H1 (cell line): ENCODE measurements around the gene LEKR1. TPM values are rescaled to one million over a fixed set of nuclear protein-coding genes. Genes with fewer than 3 reads are reported as not detected.

Experiments used
- CTCF ChIA-PET: fragments of 300-600 bp; sonication (Branson Sonifier 250); formaldehyde crosslinking; loops from one replicate; lab custom pipeline; 2021; ENCODE audit not compliant: partially characterized antibody; lab: Charles Lee
- POLR2A ChIA-PET: fragments of 300-600 bp; sonication (Branson Sonifier 250); formaldehyde crosslinking; loops from one replicate; lab custom pipeline; 2021; ENCODE audit warnings: inconsistent platforms; ENCODE audit not compliant: partially characterized antibody; lab: Charles Lee
- DNase-seq, 2 experiments: peaks; one replicate each; pipeline versions ENCODE4 v3.0.0 to v3.0.0-alpha.2; 2010 to 2022; ENCODE audit warnings: low spot score in 2 of 2, low read depth in 1 of 2, mixed read lengths in 1 of 2
- FAIRE-seq: peaks from 2 replicates; lab custom pipeline; 2011; peaks lifted over from hg19 to GRCh38; lab: Jason Lieb, UNC
- H2AFZ ChIP-seq: 2 replicates; pipeline ENCODE4 v1.8.1; 2012; ENCODE audit warnings: low read length, inconsistent platforms
- H2AK5ac ChIP-seq: 2 replicates; pipeline ENCODE4 v1.6.1; 2013; ENCODE audit warnings: low read depth, low read length
- H2BK120ac ChIP-seq: replicated peaks from 2 replicates; pipeline ENCODE3; 2013; ENCODE audit warnings: low read depth, low read length, inconsistent platforms
- H2BK12ac ChIP-seq: 2 replicates; pipeline ENCODE4 v1.6.1; 2013; ENCODE audit warnings: low read depth, low read length
- H2BK15ac ChIP-seq: 2 replicates; pipeline ENCODE4 v1.6.1; 2013; ENCODE audit warnings: low read length
- H2BK20ac ChIP-seq: 2 replicates; pipeline ENCODE4 v1.6.1; 2013; ENCODE audit warnings: low read length
- H2BK5ac ChIP-seq: 2 replicates; pipeline ENCODE4 v1.6.1; 2013; ENCODE audit warnings: low read depth, low read length
- H3K14ac ChIP-seq: 2 replicates; pipeline ENCODE4 v1.6.1; 2013; ENCODE audit warnings: inconsistent platforms; ENCODE audit not compliant: insufficient read length
- H3K18ac ChIP-seq: 2 replicates; pipeline ENCODE4 v1.6.1; 2013; ENCODE audit warnings: low read length; ENCODE audit errors: extremely low read depth
- H3K23ac ChIP-seq: 2 replicates; pipeline ENCODE4 v1.6.1; 2013; ENCODE audit warnings: inconsistent platforms; ENCODE audit not compliant: insufficient read length
- H3K23me2 ChIP-seq: 2 replicates; pipeline ENCODE4 v1.6.1; 2013; ENCODE audit warnings: low read depth, low read length
- H3K27ac ChIP-seq: 2 replicates; pipeline ENCODE4 v1.6.1; 2011; ENCODE audit warnings: low read depth, low read length, inconsistent platforms
- H3K27me3 ChIP-seq, 4 experiments: replicated peaks in 1 of 4; 1 replicate in 1 of 4; 2 replicates in 3 of 4; pipeline versions ENCODE4 v1.6.1 to v1.8.1; 2011 to 2013; ENCODE audit warnings: low read length in 3 of 4, mild to moderate bottlenecking in 3 of 4, inconsistent platforms in 2 of 4, mixed read lengths in 2 of 4, moderate library complexity in 1 of 4; ENCODE audit not compliant: control insufficient read depth in 3 of 4, insufficient read depth in 3 of 4; ENCODE audit errors: extremely low read depth in 1 of 4
- H3K36me3 ChIP-seq, 4 experiments: 2 replicates each; pipeline versions ENCODE4 v1.6.1 to v1.8.1; 2011 to 2013; ENCODE audit warnings: mild to moderate bottlenecking in 4 of 4, low read length in 3 of 4, moderate library complexity in 2 of 4, control low read depth in 1 of 4, inconsistent platforms in 1 of 4; ENCODE audit not compliant: insufficient read depth in 4 of 4, control insufficient read depth in 2 of 4
- H3K4ac ChIP-seq: replicated peaks from 2 replicates; pipeline ENCODE3; 2013; ENCODE audit warnings: low read length, low read depth, mixed read lengths, inconsistent platforms; ENCODE audit not compliant: insufficient read length
- H3K4me1 ChIP-seq, 4 experiments: replicated peaks in 1 of 4; 1 replicate in 1 of 4; 2 replicates in 3 of 4; pipeline versions ENCODE4 v1.6.1 to v1.8.1; 2011 to 2013; ENCODE audit warnings: low read length in 3 of 4, inconsistent platforms in 2 of 4, mixed read lengths in 1 of 4; ENCODE audit not compliant: insufficient read depth in 4 of 4, control insufficient read depth in 3 of 4
- H3K4me2 ChIP-seq, 2 experiments: 2 replicates each; pipeline versions ENCODE4 v1.6.1 to v1.8.1; 2011 to 2013; ENCODE audit warnings: low read depth in 2 of 2, low read length in 2 of 2, control low read depth in 1 of 2, inconsistent platforms in 1 of 2, mild to moderate bottlenecking in 1 of 2; ENCODE audit not compliant: insufficient read depth in 1 of 2
- H3K4me3 ChIP-seq, 4 experiments: fragments of 200-600, 300-600 bp in 1 of 4; sonication (generic), shearing (Covaris generic), sonication (Bioruptor Twin) in 1 of 4; 2 replicates each; pipeline versions ENCODE4 v1.5.1 to v1.8.1; 2011 to 2016; ENCODE audit warnings: low read length in 4 of 4, low read depth in 3 of 4, control low read depth in 2 of 4, inconsistent platforms in 2 of 4, mild to moderate bottlenecking in 2 of 4, mixed read lengths in 1 of 4, moderate library complexity in 1 of 4; ENCODE audit not compliant: insufficient read depth in 2 of 4; ENCODE audit errors: extremely low read depth in 1 of 4
- H3K56ac ChIP-seq: replicated peaks from 2 replicates; pipeline ENCODE3; 2013; ENCODE audit warnings: low read depth, mild to moderate bottlenecking, mixed read lengths, low read length, inconsistent platforms; ENCODE audit not compliant: insufficient read length
- H3K79me1 ChIP-seq: 2 replicates; pipeline ENCODE4 v1.6.1; 2013; ENCODE audit warnings: low read depth, low read length, control low read depth
- H3K79me2 ChIP-seq, 2 experiments: 2 replicates each; pipeline versions ENCODE4 v1.6.1 to v1.8.1; 2012 to 2013; ENCODE audit warnings: low read length in 2 of 2, mild to moderate bottlenecking in 2 of 2, inconsistent platforms in 1 of 2; ENCODE audit not compliant: insufficient read depth in 2 of 2, control insufficient read depth in 1 of 2
- H3K9ac ChIP-seq, 4 experiments: replicated peaks in 1 of 4; 1 replicate in 1 of 4; 2 replicates in 3 of 4; pipeline versions ENCODE4 v1.6.1 to v1.8.1; 2011 to 2013; ENCODE audit warnings: low read depth in 3 of 4, low read length in 3 of 4, control low read depth in 2 of 4, mild to moderate bottlenecking in 2 of 4, moderate library complexity in 2 of 4, inconsistent platforms in 1 of 4; ENCODE audit errors: extremely low read depth in 1 of 4
- H3K9me3 ChIP-seq, 2 experiments: 2 replicates each; pipeline versions ENCODE4 v1.6.1 to v1.8.1; 2012 to 2013; ENCODE audit warnings: mild to moderate bottlenecking in 2 of 2, moderate library complexity in 2 of 2, control low read depth in 1 of 2, inconsistent platforms in 1 of 2, low read depth in 1 of 2, low read length in 1 of 2, mixed read lengths in 1 of 2; ENCODE audit not compliant: insufficient read depth in 2 of 2
- H4K20me1 ChIP-seq, 2 experiments: replicated peaks in 1 of 2; 2 replicates each; pipeline versions ENCODE3 to v1.8.1; 2011 to 2013; ENCODE audit warnings: inconsistent platforms in 2 of 2, low read length in 2 of 2, mild to moderate bottlenecking in 1 of 2; ENCODE audit not compliant: insufficient read depth in 2 of 2, control insufficient read depth in 1 of 2
- H4K5ac ChIP-seq: 2 replicates; pipeline ENCODE4 v1.6.1; 2013; ENCODE audit warnings: low read length, low read depth, mixed read lengths, inconsistent platforms; ENCODE audit not compliant: insufficient read length
- H4K8ac ChIP-seq: 2 replicates; pipeline ENCODE4 v1.8.0; 2013; ENCODE audit warnings: mild to moderate bottlenecking, moderate library complexity, low read length, inconsistent platforms; ENCODE audit not compliant: insufficient read depth; ENCODE audit errors: extremely low read depth
- H4K91ac ChIP-seq: replicated peaks from 2 replicates; pipeline ENCODE3; 2013; ENCODE audit warnings: low read length, mixed read lengths, inconsistent platforms; ENCODE audit not compliant: insufficient read length
- ATF2 ChIP-seq: IDR thresholded peaks from 2 replicates; pipeline ENCODE4 v1.6.1; 2012; ENCODE audit warnings: low read length, inconsistent platforms
- E2F6 ChIP-seq: IDR thresholded peaks from 2 replicates; pipeline ENCODE4 v1.6.1; 2012; ENCODE audit warnings: inconsistent platforms
- EP300 ChIP-seq, 2 experiments: IDR thresholded peaks; 1 replicate in 1 of 2; 2 replicates in 1 of 2; pipeline ENCODE4 v1.6.1; 2011 to 2012; ENCODE audit warnings: low read depth in 2 of 2, low read length in 2 of 2, mild to moderate bottlenecking in 2 of 2, borderline replicate concordance in 1 of 2, inconsistent platforms in 1 of 2, moderate library complexity in 1 of 2
- KDM4A ChIP-seq: IDR thresholded peaks from one replicate; pipeline ENCODE4 v1.7.1; 2012; ENCODE audit warnings: low read depth, mild to moderate bottlenecking, moderate library complexity, low read length, inconsistent platforms; ENCODE audit not compliant: severe bottlenecking
- MAFK ChIP-seq: IDR thresholded peaks from 2 replicates; pipeline ENCODE4 v1.6.1; 2012; ENCODE audit warnings: low read depth, mild to moderate bottlenecking, improper control_type of control experiment, low read length
- SP1 ChIP-seq: IDR thresholded peaks from 2 replicates; pipeline ENCODE4 v1.6.1; 2011; ENCODE audit warnings: low read depth, low read length
- SRF ChIP-seq: IDR thresholded peaks from 2 replicates; pipeline ENCODE4 v1.6.1; 2011; ENCODE audit warnings: mild to moderate bottlenecking, low read depth, low read length, moderate library complexity
- SUZ12 ChIP-seq: fragments of 200-600 bp; sonication (generic); IDR thresholded peaks from 2 replicates; pipeline ENCODE4 v1.6.1; 2012; ENCODE audit warnings: mild to moderate bottlenecking, inconsistent platforms, low read length, moderate library complexity, mixed read lengths
- TBP ChIP-seq: IDR thresholded peaks from 2 replicates; pipeline ENCODE4 v1.6.1; 2011; ENCODE audit warnings: low read depth, low read length, improper control_type of control experiment
- WGBS, 2 experiments: shearing (Covaris generic) in 1 of 2; methylation state at CpG; one replicate each; pipeline versions ENCODE4 v1.1.6 to v1.1.7; 2013 to 2015; ENCODE audit warnings: low lambda C conversion rate in 2 of 2, mixed read lengths in 2 of 2, inconsistent platforms in 1 of 2, low coverage in 1 of 2, missing lambda C conversion rate in 1 of 2; ENCODE audit not compliant: insufficient replicate concordance in 2 of 2, insufficient coverage in 1 of 2, insufficient read length in 1 of 2; ENCODE audit errors: extremely low coverage in 1 of 2, missing lambda C conversion rate in 1 of 2; 5-methylcytosine and 5-hydroxymethylcytosine counted together
- polyA plus RNA-seq, 7 experiments: library from polyadenylated mRNA; depleted of rRNA in 3 of 7; stranded (reverse) in 5 of 7; unstranded in 2 of 7; fragments of >200 nt in 5 of 7; fragments of 200-250 nt in 2 of 7; gene quantifications; 1 replicate in 5 of 7; 2 replicates in 1 of 7; 4 replicates in 1 of 7; pipeline versions ENCODE4 v1.2.1 to v1.2.3, GENCODE V29; 2011 to 2013; ENCODE audit warnings: missing spikeins in 2 of 7, mixed read lengths in 2 of 7
- total RNA-seq: library from RNA; stranded (reverse); fragmentation: NEBNext Ultra II Directional; extraction: Animal tissue kit (Norgen Biotek cat#: 25700); gene quantifications from 2 replicates; pipeline ENCODE4 v1.2.1, GENCODE V29; 2021

The LEKR1 gene
- total and polyA plus RNA-seq, 2 of the 8 experiments (the other 6 are each of a cell fraction or from before 2014, with no cell fraction given), result 0.08 TPM; not detected in 1

DNA sequence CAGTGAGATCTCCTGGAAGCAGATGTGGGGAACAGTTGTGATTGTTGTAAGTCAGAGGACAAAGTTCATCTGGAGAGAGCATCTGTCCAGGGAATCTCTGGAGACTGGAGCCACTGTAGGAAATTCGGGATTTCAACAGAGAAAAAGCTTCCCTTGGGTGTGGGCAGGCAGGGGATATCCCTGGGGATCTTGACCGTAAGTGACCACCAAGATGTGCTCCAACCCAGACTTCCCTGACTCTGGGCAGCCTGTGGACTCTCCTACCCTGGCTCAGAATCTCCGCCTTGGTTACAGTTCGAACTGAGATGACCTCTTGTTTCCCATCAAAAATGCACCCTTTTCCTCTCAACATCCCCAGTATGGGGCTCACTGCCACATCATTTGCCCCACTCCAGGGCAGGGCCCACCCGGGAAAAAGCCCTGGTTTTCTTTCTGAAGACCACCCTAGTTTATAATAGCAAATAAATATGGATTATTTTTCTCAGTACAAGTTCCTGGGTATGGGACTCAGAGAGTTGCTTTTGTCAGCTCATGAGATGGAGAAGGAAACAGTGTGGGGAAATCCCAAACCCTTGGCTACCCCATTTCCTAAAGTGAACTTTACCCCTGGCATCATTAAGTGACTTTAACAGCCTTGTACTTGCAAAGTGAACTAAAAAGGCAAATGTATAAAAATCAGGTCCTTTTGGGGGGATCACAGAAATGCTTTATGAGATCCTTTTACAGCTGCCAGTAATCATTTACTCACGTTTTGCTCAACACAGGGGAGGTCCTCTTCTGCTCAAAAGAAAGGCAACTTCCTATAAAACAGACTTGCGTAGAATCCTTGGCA lies 243.9 kb downstream of the LEKR1 start:
- Histone ChIP-seq H4K5ac (no peak overlapping the region), H3K23me2 (no peaks in the 10 kb centered on the region), H2BK120ac (no peak overlapping the region), H3K27ac (no peak overlapping the region), H4K91ac (no peak overlapping the region), H2BK12ac (no peak overlapping the region), H3K56ac (no peak overlapping the region), H3K9me3 (no peaks in the 10 kb centered on the region), H3K79me1 (no peaks in the 10 kb centered on the region), H2BK20ac (no peak overlapping the region), H3K14ac (no peak overlapping the region), H3K9ac (no peak overlapping the region), H3K4me3 (no peak overlapping the region), H2BK15ac (no peak overlapping the region; the same call in 1 of the 2 replicates), H2AK5ac (no peak overlapping the region), H3K4me2 (no peak overlapping the region), H2AFZ (no peak overlapping the region), H3K4ac (no peak overlapping the region), H3K4me1 (peaks cover 3 to 9% (median 5%) of the 10 kb centered on the region in 4 experiments; a peak in 6 of 7 replicates), H4K8ac (no peak overlapping the region), H3K36me3 (no peaks in the 10 kb centered on the region), H3K18ac (no peak overlapping the region), H3K23ac (no peak overlapping the region), H3K27me3 (peaks cover 0 to 2% (median 0%) of the 10 kb centered on the region in 4 experiments; a peak in 3 of 7 replicates), H2BK5ac (no peak overlapping the region), H3K79me2 (no peaks in the 10 kb centered on the region), H4K20me1 (no peaks in the 10 kb centered on the region)
- 77% methylated on average over 7 of the region's 7 CpGs; no CpG with 5 or more reads in 1 of the 2 experiments for WGBS, 2 experiments
- ChIA-PET POLR2A (no interaction called here), CTCF (interaction anchor here (0.6 to 1.8 kb wide), 7 partner anchors 7 to 505 kb away, joined by 3 to 6 read pairs (median 4); no protein-coding TSS in a partner anchor)
- FAIRE-seq (no peak), DNase-seq (no peak)
- no peak for TF ChIP-seq SP1
- TF ChIP-seq SUZ12, result no peak
- TF ChIP-seq E2F6, result no peak
- no peak for TF ChIP-seq MAFK
- TF ChIP-seq EP300 (IDR thresholded peaks at IDR 0.05; ENCODE audit: borderline replicate concordance in 1 of 2, low read depth in 2 of 2, low read length in 2 of 2), result no peak
- no peak for TF ChIP-seq SRF
- TF ChIP-seq TBP, result no peak
- TF ChIP-seq ATF2, result no peak
- no peak for TF ChIP-seq KDM4A
